RWPE2 (cell line): Measurements from ENCODE around the gene KIDINS220.

ENCODE experiments used
- ATAC-seq: fragments of 200-7000 bp; cut with Tn5 transposase; 3 replicates; pipeline ENCODE4 v1.9.1; 2021; ENCODE audit warnings: low read depth
- DNase-seq: peaks from one replicate; pipeline ENCODE4 v3.0.0-alpha.2; 2020; ENCODE audit warnings: low spot score
- H3K27ac ChIP-seq: fragments of 450-650 bp; 2 replicates; pipeline ENCODE4 v1.5.1; 2017; ENCODE audit warnings: mild to moderate bottlenecking; ENCODE audit not compliant: poor library complexity, severe bottlenecking
- H3K27me3 ChIP-seq: fragments of 250-450 bp; sonication (Bioruptor Pico); 2 replicates; pipeline ENCODE4 v1.5.1; 2021; ENCODE audit warnings: mild to moderate bottlenecking, moderate library complexity; ENCODE audit not compliant: insufficient read depth, poor library complexity, severe bottlenecking
- H3K36me3 ChIP-seq: fragments of 250-450 bp; sonication (Bioruptor Pico); 2 replicates; pipeline ENCODE4 v1.5.1; 2020; ENCODE audit warnings: low read depth, mild to moderate bottlenecking, moderate library complexity
- H3K4me1 ChIP-seq: fragments of 250-450 bp; sonication (Bioruptor Pico); 2 replicates; pipeline ENCODE4 v1.5.1; 2021; ENCODE audit warnings: mild to moderate bottlenecking, moderate library complexity; ENCODE audit not compliant: insufficient read depth, poor library complexity, severe bottlenecking
- H3K4me3 ChIP-seq: fragments of 250-450 bp; sonication (Bioruptor Pico); 2 replicates; pipeline ENCODE4 v1.5.1; 2021; ENCODE audit warnings: mild to moderate bottlenecking, moderate library complexity; ENCODE audit not compliant: severe bottlenecking
- H3K9me3 ChIP-seq: fragments of 250-450 bp; sonication (Bioruptor Pico); 2 replicates; pipeline ENCODE4 v1.5.1; 2021; ENCODE audit warnings: mild to moderate bottlenecking, moderate library complexity; ENCODE audit not compliant: severe bottlenecking
- CTCF ChIP-seq: fragments of 450-650 bp; IDR thresholded peaks from one replicate; pipeline ENCODE4 v1.5.1; 2017; ENCODE audit warnings: mild to moderate bottlenecking, moderate library complexity; ENCODE audit not compliant: poor library complexity, severe bottlenecking

KIDINS220 gene

GRCh38 chr2:8861797-8862196 is 24.4 kb upstream of the KIDINS220 start:
- TF ChIP-seq CTCF, result no peak
- DNase-seq (no peak), ATAC-seq (no peak)
- no peak overlapping the region for H3K4me3 ChIP-seq
- H3K9me3 ChIP-seq, result no peaks in the 10 kb centered on the region
- no peak overlapping the region for H3K27ac ChIP-seq
- H3K4me1 ChIP-seq, result peaks cover 9% of the 10 kb centered on the region
- H3K27me3 ChIP-seq, result no peaks in the 10 kb centered on the region
- H3K36me3 ChIP-seq, result peaks cover 20% of the 10 kb centered on the region

GRCh38 chr2:8860239-8860638 is 22.8 kb upstream of the KIDINS220 start:
- Histone ChIP-seq H3K4me1 (peaks cover 9% of the 10 kb centered on the region), H3K9me3 (no peaks in the 10 kb centered on the region), H3K36me3 (peaks cover 15% of the 10 kb centered on the region), H3K27me3 (no peaks in the 10 kb centered on the region), H3K4me3 (no peak overlapping the region), H3K27ac (peak overlapping the region; percentile 9)
- ATAC-seq (peak; percentile 85), DNase-seq (no peak)
- no peak for TF ChIP-seq CTCF

DNA sequence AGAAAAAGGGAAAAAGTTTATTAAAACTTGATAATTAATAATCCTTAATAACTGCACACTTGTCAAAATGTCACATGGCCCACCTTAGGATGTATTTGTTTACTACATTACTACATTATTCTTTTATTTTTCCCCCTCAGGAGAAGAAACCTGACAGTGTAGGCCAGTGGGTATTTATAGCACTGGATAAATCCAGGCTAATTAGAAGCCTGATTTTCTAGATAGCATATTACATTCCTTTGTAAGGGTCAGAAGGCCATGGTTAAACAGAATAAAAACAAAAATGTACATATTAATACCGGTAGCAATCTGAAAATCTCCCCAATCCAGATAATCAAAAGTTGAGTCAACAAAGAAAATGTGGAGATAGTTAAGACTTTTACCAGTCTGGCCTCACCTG is 21.5 kb upstream of the KIDINS220 start:
- TF ChIP-seq CTCF, result no peak
- no peaks in the 10 kb centered on the region for H3K9me3 ChIP-seq

GRCh38 chr2:8858264-8858663 is 20.9 kb upstream of the KIDINS220 start:
- peaks cover 9% of the 10 kb centered on the region for H3K4me1 ChIP-seq
- no peaks in the 10 kb centered on the region for H3K27me3 ChIP-seq
- DNase-seq (no peak), ATAC-seq (no peak)
- no peak overlapping the region for H3K27ac ChIP-seq
- no peak for TF ChIP-seq CTCF
- no peak overlapping the region for H3K4me3 ChIP-seq
- no peaks in the 10 kb centered on the region for H3K9me3 ChIP-seq
- peaks cover 15% of the 10 kb centered on the region for H3K36me3 ChIP-seq

More for the DNA sequence above, 21.5 kb upstream of the KIDINS220 start:
- DNase-seq (no peak), ATAC-seq (no peak)
- Histone ChIP-seq H3K4me1 (peaks cover 9% of the 10 kb centered on the region), H3K36me3 (peaks cover 15% of the 10 kb centered on the region), H3K27me3 (no peaks in the 10 kb centered on the region), H3K4me3 (no peak overlapping the region), H3K27ac (no peak overlapping the region)

DNA sequence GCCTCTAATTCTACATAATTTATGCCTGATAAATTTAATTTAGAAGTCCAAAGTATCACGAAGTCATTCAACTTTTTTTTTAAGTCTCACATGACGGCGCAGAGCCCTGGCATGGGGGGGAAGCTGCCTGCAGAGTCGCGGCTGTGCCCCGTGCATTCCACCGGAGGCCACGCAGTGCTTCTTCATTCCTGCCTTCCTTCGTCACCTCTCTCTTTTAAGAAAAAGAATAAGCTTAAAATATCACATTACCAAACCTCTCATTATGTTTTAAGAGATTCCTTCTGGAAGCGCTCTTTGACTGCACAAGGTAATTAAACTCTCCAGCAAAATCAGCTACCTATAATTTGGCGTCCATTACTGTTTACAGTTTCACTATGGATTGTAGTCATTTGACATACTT is 20.3 kb upstream of the KIDINS220 start:
- TF ChIP-seq CTCF, result no peak
- H3K9me3 ChIP-seq, result no peaks in the 10 kb centered on the region
- no peaks in the 10 kb centered on the region for H3K27me3 ChIP-seq
- ATAC-seq (no peak), DNase-seq (no peak)
- peaks cover 15% of the 10 kb centered on the region for H3K36me3 ChIP-seq
- peaks cover 9% of the 10 kb centered on the region for H3K4me1 ChIP-seq
- H3K27ac ChIP-seq, result no peak overlapping the region
- no peak overlapping the region for H3K4me3 ChIP-seq
